Ascending aorta (tissue), 2 donors: Measurements from ENCODE around the gene CEP192. TPM values are rescaled to one million over a fixed set of nuclear protein-coding genes. Genes with fewer than 3 reads are reported as not detected.

Experiments used
- DNase-seq, 2 donors: peaks; one replicate each; pipeline ENCODE4 v3.0.0-alpha.2; 2019; ENCODE audit warnings: low spot score in 2 of 2
- H3K27ac ChIP-seq, 2 donors: fragments of 200-600 bp; sonication (generic); one replicate each; pipeline ENCODE4 v1.5.1; 2016 to 2017; ENCODE audit warnings: mild to moderate bottlenecking in 1 of 2
- H3K27me3 ChIP-seq: fragments of 200-600 bp; sonication (generic); one replicate; pipeline ENCODE4 v1.5.1; 2017
- H3K36me3 ChIP-seq, 2 donors: fragments of 200-600 bp; sonication (generic); one replicate each; pipeline ENCODE4 v1.5.1; 2016
- H3K4me1 ChIP-seq, 2 donors: fragments of 200-600 bp; sonication (generic); one replicate each; pipeline ENCODE4 v1.5.1; 2016 to 2017; ENCODE audit warnings: mild to moderate bottlenecking in 1 of 2
- H3K4me3 ChIP-seq, 2 donors: fragments of 200-600 bp; sonication (generic); one replicate each; pipeline ENCODE4 v1.5.1; 2016 to 2017; ENCODE audit warnings: mild to moderate bottlenecking in 1 of 2
- H3K9me3 ChIP-seq, 2 donors: fragments of 200-600 bp; sonication (generic); one replicate each; pipeline ENCODE4 v1.5.1; 2016
- CTCF ChIP-seq, 3 experiments: fragments of 200-600 bp in 2 of 3; fragments of 450-650 bp in 1 of 3; sonication (generic) in 2 of 3; IDR thresholded peaks; one replicate each; pipeline ENCODE4 v1.5.1; 2016 to 2019; ENCODE audit warnings: antibody characterized with exemption in 3 of 3, mild to moderate bottlenecking in 1 of 3, moderate library complexity in 1 of 3
- intact Hi-C: fragments of 100-400 bp; cut with DNase I; formaldehyde crosslinking; loops from one replicate; pipeline ENCODE4 v1.15.1; 2023
- total RNA-seq: library from RNA; depleted of rRNA; stranded (reverse); fragments of >200 nt; gene quantifications from one replicate; pipeline ENCODE4 v1.1.0, GENCODE V29; 2016

CEP192 gene
- total RNA-seq, 1 donor from 2014 or later, result 3.1 TPM

DNA sequence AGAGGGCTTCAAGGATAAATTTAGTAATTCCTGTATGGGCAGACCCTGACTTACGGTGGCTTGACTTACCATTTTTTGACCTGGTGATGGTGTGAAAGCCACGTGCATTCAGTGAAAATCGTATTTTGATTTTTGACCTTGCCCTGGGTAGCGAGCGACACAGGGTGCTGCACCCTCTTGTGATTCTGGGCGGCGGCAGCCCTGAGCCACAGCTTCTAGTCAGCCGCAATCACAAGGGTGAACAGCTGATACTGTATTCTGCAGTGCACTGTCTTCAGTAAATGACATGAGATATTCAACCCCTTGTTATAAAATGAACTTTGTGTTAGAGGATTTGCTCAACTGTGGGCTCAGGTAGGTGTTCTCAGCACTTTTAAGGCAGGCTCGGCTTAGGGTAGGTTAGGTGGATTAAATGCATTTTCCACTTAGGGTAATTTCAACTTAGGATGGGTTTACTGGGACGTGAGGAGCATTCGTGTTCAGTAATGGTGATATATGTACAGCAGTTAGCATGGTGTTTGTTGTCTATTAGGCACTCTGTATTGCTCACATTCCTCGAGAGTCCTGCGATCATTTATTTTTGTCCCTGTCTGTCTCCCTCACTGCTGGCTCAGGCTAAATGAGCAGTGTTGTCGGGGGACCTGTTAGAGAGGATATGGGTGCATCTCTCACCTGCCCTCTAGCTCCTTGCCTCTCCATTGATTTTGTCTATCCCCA lies 109.9 kb downstream of the CEP192 start:
- Histone ChIP-seq H3K27me3 (no peaks in the 10 kb centered on the region), H3K4me1 (no peaks in the 10 kb centered on the region), H3K27ac (no peak overlapping the region), H3K4me3 (no peak overlapping the region), H3K9me3 (no peaks in the 10 kb centered on the region), H3K36me3 (peaks cover 50 to 77% of the 10 kb centered on the region in 2 donors)
- intact Hi-C loops, result no loop called here
- no peak for DNase-seq
- no peak for TF ChIP-seq CTCF (IDR thresholded peaks at IDR 0.05)

DNA sequence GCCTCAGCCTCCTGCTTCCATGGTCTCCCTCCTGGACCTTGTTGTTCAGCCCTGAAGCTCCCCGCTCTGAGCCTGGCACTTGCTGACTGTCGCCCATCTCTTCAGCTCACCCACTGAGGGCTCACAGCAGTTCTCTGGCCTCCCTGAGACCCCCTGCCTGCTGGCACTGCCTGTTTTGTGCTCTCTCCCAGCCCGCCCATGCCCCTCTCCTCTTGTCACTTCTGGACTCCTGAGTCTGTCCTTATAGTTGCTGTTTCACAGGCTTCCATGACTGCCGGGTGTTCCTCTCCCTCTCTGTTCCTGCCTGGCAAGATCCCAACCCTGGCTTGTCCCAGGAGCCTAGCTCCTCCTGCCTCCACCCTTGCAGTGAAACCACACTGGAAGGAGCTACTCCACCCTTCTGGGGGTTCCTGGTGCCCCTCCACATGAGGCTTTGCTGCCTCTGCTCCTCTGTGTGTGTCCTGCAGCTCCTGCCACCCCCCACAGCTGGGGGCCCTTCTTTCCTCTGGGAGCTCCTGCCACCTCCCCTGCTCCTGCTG lies 110.6 kb downstream of the CEP192 start:
- DNase-seq, result no peak
- intact Hi-C loops, result no loop called here
- H3K4me1 ChIP-seq, result no peaks in the 10 kb centered on the region
- H3K36me3 ChIP-seq, result peaks cover 49 to 77% of the 10 kb centered on the region in 2 donors
- H3K27me3 ChIP-seq, result no peaks in the 10 kb centered on the region
- no peaks in the 10 kb centered on the region for H3K9me3 ChIP-seq
- H3K4me3 ChIP-seq, result no peak overlapping the region
- no peak for TF ChIP-seq CTCF (IDR thresholded peaks at IDR 0.05)
- H3K27ac ChIP-seq, result no peak overlapping the region

- H3K9me3 ChIP-seq, result no peaks in the 10 kb centered on the region
- intact Hi-C loops, result no loop called here
- H3K27ac ChIP-seq, result no peak overlapping the region
- no peak for DNase-seq
- no peaks in the 10 kb centered on the region for H3K4me1 ChIP-seq
- no peaks in the 10 kb centered on the region for H3K27me3 ChIP-seq
- H3K36me3 ChIP-seq, result peaks cover 41 to 86% of the 10 kb centered on the region in 2 donors
- TF ChIP-seq CTCF (IDR thresholded peaks at IDR 0.05), result peak in 1 of 3 experiments; percentile 11
- no peak overlapping the region for H3K4me3 ChIP-seq
Measured at GRCh38 chr18:13103366-13103765, 112.2 kb downstream of the CEP192 start.

DNA sequence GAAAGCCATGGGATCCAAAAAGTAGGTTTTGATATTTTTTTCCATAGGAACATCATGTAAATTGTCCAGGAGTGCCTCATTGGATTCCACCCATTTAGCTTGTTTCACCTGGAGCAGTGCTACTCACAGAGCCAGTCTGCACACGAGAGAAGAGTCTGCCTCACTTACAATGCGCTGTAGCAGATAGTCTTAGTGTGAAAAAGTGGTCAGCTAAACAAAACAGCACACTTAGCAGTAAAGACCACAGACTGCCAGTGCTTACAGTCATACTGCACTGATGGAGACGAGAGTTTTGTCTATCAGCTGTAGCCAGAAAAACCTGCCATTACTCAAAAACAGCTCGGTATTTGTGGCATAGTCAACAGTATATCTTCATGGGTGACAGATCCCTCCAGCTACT lies 113.9 kb downstream of the CEP192 start:
- Histone ChIP-seq H3K4me1 (no peaks in the 10 kb centered on the region), H3K27me3 (no peaks in the 10 kb centered on the region), H3K4me3 (no peak overlapping the region), H3K9me3 (no peaks in the 10 kb centered on the region), H3K27ac (no peak overlapping the region), H3K36me3 (peaks cover 39 to 91% of the 10 kb centered on the region in 2 donors)
- TF ChIP-seq CTCF (IDR thresholded peaks at IDR 0.05), result no peak
- intact Hi-C loops, result no loop called here
- no peak for DNase-seq

DNA sequence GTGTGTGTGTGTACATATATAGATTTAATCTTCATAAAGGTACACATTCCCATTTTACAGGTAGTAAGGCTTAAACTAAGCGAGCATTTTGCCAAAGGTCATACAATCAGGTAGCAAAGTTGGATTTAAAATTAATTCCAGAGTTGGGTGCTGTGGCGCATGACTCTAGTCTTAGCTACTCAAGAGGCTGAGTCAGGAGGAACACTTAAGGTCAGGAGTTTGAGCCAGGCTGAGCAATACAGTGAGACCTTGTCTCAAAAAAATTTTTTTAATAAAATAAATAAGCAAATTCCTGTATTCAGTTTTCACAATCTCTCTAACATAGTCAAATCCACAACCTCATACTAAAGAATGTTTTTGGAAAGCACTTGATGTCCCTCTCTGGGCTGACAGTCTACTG lies 115.9 kb downstream of the CEP192 start:
- intact Hi-C loops, result no loop called here
- no peak for TF ChIP-seq CTCF (IDR thresholded peaks at IDR 0.05)
- Histone ChIP-seq H3K4me3 (no peak overlapping the region), H3K27ac (no peak overlapping the region), H3K27me3 (no peaks in the 10 kb centered on the region), H3K4me1 (no peaks in the 10 kb centered on the region), H3K9me3 (no peaks in the 10 kb centered on the region), H3K36me3 (peaks cover 29 to 74% of the 10 kb centered on the region in 2 donors)
- no peak for DNase-seq
